Panc1 (cell line): Measurements from ENCODE around the gene WWTR1. TPM values are rescaled to one million over a fixed set of nuclear protein-coding genes. Genes with fewer than 3 reads are reported as not detected.

Experiments used
- ATAC-seq: fragments of 200-7000 bp; cut with Tn5 transposase; 2 replicates; pipeline ENCODE4 v1.9.1; 2020; ENCODE audit warnings: mild to moderate bottlenecking, moderate library complexity
- BruUV-seq: library from RNA; stranded (reverse); fragments of 400-500 nt; replicated peaks from 2 replicates; lab custom pipeline; 2021; lab: Mats Ljungman, UMichigan
- CTCF ChIA-PET: fragments of 300-600 bp; sonication (Branson Sonifier 250); formaldehyde crosslinking; loops from one replicate; lab custom pipeline; 2022; ENCODE audit warnings: antibody characterized with exemption; lab: Charles Lee
- POLR2A ChIA-PET: fragments of 300-600 bp; sonication (Branson Sonifier 250); formaldehyde crosslinking; loops from one replicate; lab custom pipeline; 2022; ENCODE audit warnings: antibody characterized with exemption; lab: Charles Lee
- DNase-seq: peaks from one replicate; pipeline ENCODE4 v3.0.0-alpha.2; 2010; ENCODE audit warnings: low read depth, low spot score
- H3K27ac ChIP-seq: 2 replicates; pipeline ENCODE4 v1.5.1; 2011; ENCODE audit warnings: mild to moderate bottlenecking, low read length, inconsistent platforms
- H3K27me3 ChIP-seq: fragments of 200-500 bp; sonication (Bioruptor generic); 2 replicates; pipeline ENCODE4 v1.6.0; 2014; ENCODE audit warnings: low read length, inconsistent platforms; ENCODE audit not compliant: control insufficient read depth, insufficient read depth
- H3K36me3 ChIP-seq: fragments of 200-500 bp; sonication (Bioruptor generic); 2 replicates; pipeline ENCODE4 v1.5.1; 2014; ENCODE audit warnings: inconsistent platforms, mild to moderate bottlenecking, low read length, moderate library complexity; ENCODE audit not compliant: control insufficient read depth, insufficient read depth
- H3K4me1 ChIP-seq: 2 replicates; pipeline ENCODE4 v1.5.1; 2011; ENCODE audit warnings: inconsistent platforms, mild to moderate bottlenecking, low read length, moderate library complexity; ENCODE audit not compliant: control insufficient read depth, insufficient read depth
- H3K4me3 ChIP-seq, 2 experiments: 2 replicates each; pipeline ENCODE4 v1.5.1; 2011 to 2012; ENCODE audit warnings: low read depth in 2 of 2, low read length in 2 of 2, mild to moderate bottlenecking in 2 of 2, inconsistent platforms in 1 of 2, moderate library complexity in 1 of 2
- H3K9me3 ChIP-seq: fragments of 200-500 bp; sonication (Bioruptor generic); 2 replicates; pipeline ENCODE4 v1.5.1; 2014; ENCODE audit warnings: low read depth, mild to moderate bottlenecking, inconsistent platforms, low read length, moderate library complexity; ENCODE audit not compliant: control insufficient read depth, insufficient read depth
- POLR2AphosphoS5 ChIP-seq: IDR thresholded peaks from 2 replicates; pipeline ENCODE4 v1.6.1; 2012; ENCODE audit warnings: mild to moderate bottlenecking, low read depth, low read length, moderate library complexity
- SIN3A ChIP-seq: IDR thresholded peaks from 2 replicates; pipeline ENCODE4 v1.6.1; 2012; ENCODE audit warnings: low read depth, mild to moderate bottlenecking, low read length, moderate library complexity, borderline replicate concordance; ENCODE audit not compliant: insufficient read depth
- TCF7L2 ChIP-seq: IDR thresholded peaks from 2 replicates; pipeline ENCODE4 v1.6.1; 2011; ENCODE audit warnings: mild to moderate bottlenecking, low read depth, low read length, inconsistent platforms
- in situ Hi-C: cut with HindIII; loops from 2 replicates; pipeline ENCODE4 v1.10.0; 2016; ENCODE audit warnings: low sequenced_read_pairs, low pct_unique_long_range_greater_than_20kb
- intact Hi-C: fragments of 100-400 bp; cut with micrococcal nuclease; formaldehyde crosslinking; loops from one replicate; pipeline ENCODE4 v1.10.0; 2022; ENCODE audit not compliant: unreplicated experiment
- total RNA-seq: library from RNA; stranded (reverse); gene quantifications from one replicate; pipeline ENCODE4 v1.2.1, GENCODE V29; 2021; ENCODE audit not compliant: unreplicated experiment
- TF ChIP-seq, protein P1 (sequence below): fragments of 450-650 bp; IDR thresholded peaks from 2 replicates; pipeline ENCODE4 v1.5.1; 2017; ENCODE audit warnings: mild to moderate bottlenecking
- TF ChIP-seq, protein P2 (sequence below), 2 experiments: IDR thresholded peaks; 2 replicates each; pipeline ENCODE4 v1.6.1; 2011 to 2012; ENCODE audit warnings: low read depth in 2 of 2, control low read depth in 1 of 2, low read length in 1 of 2, mild to moderate bottlenecking in 1 of 2, moderate library complexity in 1 of 2; ENCODE audit not compliant: insufficient read depth in 1 of 2

WWTR1 gene
- total RNA-seq, 1 experiment from 2014 or later, result 298 TPM

- CTCF ChIA-PET, result no interaction called here
- no peaks in the 10 kb centered on the region for H3K9me3 ChIP-seq
- no TSS peak for BruUV-seq
- peak overlapping the region; percentile 100 for H3K27ac ChIP-seq
- no peak for DNase-seq
- H3K4me1 ChIP-seq, result peaks cover 89% of the 10 kb centered on the region
- intact Hi-C loops, result no loop called here
- ATAC-seq, result peak; percentile 7; the same call in 1 of the 2 replicates
- POLR2A ChIA-PET, result interaction anchor here (0.6 to 1.0 kb wide), 2 partner anchors 15 to 26 kb away, joined by 4 to 8 read pairs; no protein-coding TSS in a partner anchor
- no peak overlapping the region for H3K4me3 ChIP-seq
- H3K27me3 ChIP-seq, result no peaks in the 10 kb centered on the region
- in situ Hi-C loops, result no loop called here
- peaks cover 5% of the 10 kb centered on the region; the same call in 1 of the 2 replicates for H3K36me3 ChIP-seq
- TF ChIP-seq, protein P1, sequence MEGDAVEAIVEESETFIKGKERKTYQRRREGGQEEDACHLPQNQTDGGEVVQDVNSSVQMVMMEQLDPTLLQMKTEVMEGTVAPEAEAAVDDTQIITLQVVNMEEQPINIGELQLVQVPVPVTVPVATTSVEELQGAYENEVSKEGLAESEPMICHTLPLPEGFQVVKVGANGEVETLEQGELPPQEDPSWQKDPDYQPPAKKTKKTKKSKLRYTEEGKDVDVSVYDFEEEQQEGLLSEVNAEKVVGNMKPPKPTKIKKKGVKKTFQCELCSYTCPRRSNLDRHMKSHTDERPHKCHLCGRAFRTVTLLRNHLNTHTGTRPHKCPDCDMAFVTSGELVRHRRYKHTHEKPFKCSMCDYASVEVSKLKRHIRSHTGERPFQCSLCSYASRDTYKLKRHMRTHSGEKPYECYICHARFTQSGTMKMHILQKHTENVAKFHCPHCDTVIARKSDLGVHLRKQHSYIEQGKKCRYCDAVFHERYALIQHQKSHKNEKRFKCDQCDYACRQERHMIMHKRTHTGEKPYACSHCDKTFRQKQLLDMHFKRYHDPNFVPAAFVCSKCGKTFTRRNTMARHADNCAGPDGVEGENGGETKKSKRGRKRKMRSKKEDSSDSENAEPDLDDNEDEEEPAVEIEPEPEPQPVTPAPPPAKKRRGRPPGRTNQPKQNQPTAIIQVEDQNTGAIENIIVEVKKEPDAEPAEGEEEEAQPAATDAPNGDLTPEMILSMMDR, result no peak
- TF ChIP-seq SIN3A (no peak), POLR2AphosphoS5 (no peak; the same call in 1 of the 2 replicates), TCF7L2 (no peak)
- TF ChIP-seq, protein P2, sequence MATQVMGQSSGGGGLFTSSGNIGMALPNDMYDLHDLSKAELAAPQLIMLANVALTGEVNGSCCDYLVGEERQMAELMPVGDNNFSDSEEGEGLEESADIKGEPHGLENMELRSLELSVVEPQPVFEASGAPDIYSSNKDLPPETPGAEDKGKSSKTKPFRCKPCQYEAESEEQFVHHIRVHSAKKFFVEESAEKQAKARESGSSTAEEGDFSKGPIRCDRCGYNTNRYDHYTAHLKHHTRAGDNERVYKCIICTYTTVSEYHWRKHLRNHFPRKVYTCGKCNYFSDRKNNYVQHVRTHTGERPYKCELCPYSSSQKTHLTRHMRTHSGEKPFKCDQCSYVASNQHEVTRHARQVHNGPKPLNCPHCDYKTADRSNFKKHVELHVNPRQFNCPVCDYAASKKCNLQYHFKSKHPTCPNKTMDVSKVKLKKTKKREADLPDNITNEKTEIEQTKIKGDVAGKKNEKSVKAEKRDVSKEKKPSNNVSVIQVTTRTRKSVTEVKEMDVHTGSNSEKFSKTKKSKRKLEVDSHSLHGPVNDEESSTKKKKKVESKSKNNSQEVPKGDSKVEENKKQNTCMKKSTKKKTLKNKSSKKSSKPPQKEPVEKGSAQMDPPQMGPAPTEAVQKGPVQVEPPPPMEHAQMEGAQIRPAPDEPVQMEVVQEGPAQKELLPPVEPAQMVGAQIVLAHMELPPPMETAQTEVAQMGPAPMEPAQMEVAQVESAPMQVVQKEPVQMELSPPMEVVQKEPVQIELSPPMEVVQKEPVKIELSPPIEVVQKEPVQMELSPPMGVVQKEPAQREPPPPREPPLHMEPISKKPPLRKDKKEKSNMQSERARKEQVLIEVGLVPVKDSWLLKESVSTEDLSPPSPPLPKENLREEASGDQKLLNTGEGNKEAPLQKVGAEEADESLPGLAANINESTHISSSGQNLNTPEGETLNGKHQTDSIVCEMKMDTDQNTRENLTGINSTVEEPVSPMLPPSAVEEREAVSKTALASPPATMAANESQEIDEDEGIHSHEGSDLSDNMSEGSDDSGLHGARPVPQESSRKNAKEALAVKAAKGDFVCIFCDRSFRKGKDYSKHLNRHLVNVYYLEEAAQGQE (IDR thresholded peaks at IDR 0.05; ENCODE audit: insufficient read depth in 1 of 2, low read depth in 2 of 2, low read length in 1 of 2), result no peak
Observed at GRCh38 chr3:149619136-149619535, 38.7 kb downstream of the WWTR1 start.

DNA sequence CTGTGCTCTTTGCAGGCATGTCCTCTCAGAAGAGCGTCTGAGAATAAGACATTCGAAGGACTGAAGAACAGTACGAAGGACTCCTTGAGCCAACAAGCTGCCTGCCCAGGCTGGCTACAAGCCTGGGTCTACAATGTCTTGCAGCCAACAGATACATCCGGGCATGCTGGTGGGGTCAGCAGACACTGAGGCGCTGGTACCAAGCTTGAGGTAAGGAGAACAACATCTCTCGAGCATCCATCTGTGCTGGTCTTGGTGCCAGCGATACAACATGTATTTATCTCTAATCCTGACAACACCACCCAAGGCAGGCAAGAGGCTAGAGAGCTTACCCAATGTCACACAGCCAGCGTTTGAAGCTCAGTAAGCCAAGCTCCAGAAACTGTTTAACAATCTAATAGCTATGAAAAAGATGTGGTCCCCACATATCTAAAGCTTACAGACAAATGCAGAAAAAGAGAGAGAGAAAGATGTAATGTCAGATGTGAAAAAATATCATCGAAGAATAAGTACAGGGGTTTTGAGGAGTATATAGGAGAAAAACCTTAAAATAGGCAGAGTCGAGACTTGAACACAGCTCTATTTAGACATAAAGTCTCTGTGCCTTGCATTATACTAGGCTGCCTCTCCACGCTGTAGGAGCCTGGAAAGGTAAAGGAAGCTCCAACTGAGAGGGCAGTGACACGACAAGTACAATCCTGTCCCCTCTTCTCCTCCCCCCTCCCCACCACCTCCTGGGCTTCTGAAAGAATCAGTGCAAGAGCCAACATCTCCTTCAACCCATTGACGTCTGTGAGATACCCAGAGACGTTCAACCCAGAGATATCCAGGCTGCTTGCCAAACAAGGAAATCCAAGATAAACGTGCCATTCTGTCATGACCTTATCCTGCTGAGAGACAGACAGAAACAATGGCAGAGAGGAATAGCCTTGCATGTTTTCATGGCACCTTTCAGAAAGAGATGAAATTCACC lies 39.4 kb downstream of the WWTR1 start:
- POLR2A ChIA-PET, result interaction anchor here (0.6 to 1.0 kb wide), 2 partner anchors 15 to 26 kb away, joined by 4 to 8 read pairs; no protein-coding TSS in a partner anchor
- Histone ChIP-seq H3K27me3 (no peaks in the 10 kb centered on the region), H3K36me3 (peaks cover 5% of the 10 kb centered on the region; the same call in 1 of the 2 replicates), H3K4me3 (no peak overlapping the region), H3K4me1 (peaks cover 89% of the 10 kb centered on the region), H3K9me3 (no peaks in the 10 kb centered on the region), H3K27ac (peak overlapping the region; percentile 100)
- in situ Hi-C loops (no loop called here), intact Hi-C loops (no loop called here)
- ATAC-seq, result peak; percentile 50
- no peak for DNase-seq
- CTCF ChIA-PET, result interaction anchor here (0.5 kb wide), 1 partner anchor 29 kb away, joined by 3 read pairs; no protein-coding TSS in a partner anchor
- BruUV-seq, result no TSS peak
- TF ChIP-seq SIN3A, result no peak
- TF ChIP-seq TCF7L2, result no peak
- TF ChIP-seq, protein P1, result no peak
- TF ChIP-seq, protein P2 (IDR thresholded peaks at IDR 0.05; ENCODE audit: insufficient read depth in 1 of 2, low read depth in 2 of 2, low read length in 1 of 2), result no peak
- no peak; the same call in none of the 2 replicates for TF ChIP-seq POLR2AphosphoS5
